GM19468 (cell line): ENCODE results near the gene KIAA1549.

ENCODE experiments used
- ATAC-seq: cut with Tn5 transposase; IDR thresholded peaks from one replicate; pipeline ENCODE4 v1.9.1; 2021; ENCODE audit warnings: mild to moderate bottlenecking, moderate library complexity, moderate number of reproducible peaks; ENCODE audit not compliant: unreplicated experiment; ENCODE audit errors: extremely low read depth

The KIAA1549 gene

GRCh38 chr7:138916275-138916674, 64.9 kb downstream of the KIAA1549 start:
- no peak for ATAC-seq

GRCh38 chr7:138913783-138914182, 67.4 kb downstream of the KIAA1549 start:
- ATAC-seq: no peak

GRCh38 chr7:138911007-138911406, 70.2 kb downstream of the KIAA1549 start:
- ATAC-seq: no peak

- ATAC-seq: no peak
Observed at GRCh38 chr7:138907850-138908249, 73.3 kb downstream of the KIAA1549 start.

GRCh38 chr7:138907201-138907847, 73.9 kb downstream of the KIAA1549 start:
- ATAC-seq: no peak

GRCh38 chr7:138903859-138904435, 77.2 kb downstream of the KIAA1549 start:
- no peak for ATAC-seq

- no peak for ATAC-seq
Observed at GRCh38 chr7:138903186-138903820, 77.9 kb downstream of the KIAA1549 start.

- no peak for ATAC-seq
Observed at GRCh38 chr7:138902161-138902560, 79.0 kb downstream of the KIAA1549 start.

GRCh38 chr7:138900035-138900828, 81.0 kb downstream of the KIAA1549 start:
- ATAC-seq: no peak

- no peak for ATAC-seq
Observed at GRCh38 chr7:138898802-138899201, 82.4 kb downstream of the KIAA1549 start.

GRCh38 chr7:138898255-138898654, 82.9 kb downstream of the KIAA1549 start:
- no peak for ATAC-seq

- ATAC-seq: no peak
Observed at GRCh38 chr7:138895679-138896078, 85.5 kb downstream of the KIAA1549 start.

- no peak for ATAC-seq
Observed at GRCh38 chr7:138893258-138893657, 87.9 kb downstream of the KIAA1549 start.

GRCh38 chr7:138892812-138893211, 88.4 kb downstream of the KIAA1549 start:
- ATAC-seq: no peak

GRCh38 chr7:138892006-138892630, 89.1 kb downstream of the KIAA1549 start:
- ATAC-seq: no peak

GRCh38 chr7:138891446-138891810, 89.8 kb downstream of the KIAA1549 start:
- ATAC-seq: no peak

GRCh38 chr7:138890499-138891445, 90.4 kb downstream of the KIAA1549 start:
- no peak for ATAC-seq

- no peak for ATAC-seq
Observed at GRCh38 chr7:138889582-138890498, 91.3 kb downstream of the KIAA1549 start.
